T-cell (primary cell): ENCODE results near the gene ZNF699. TPM values are rescaled to one million over a fixed set of nuclear protein-coding genes. Genes with fewer than 3 reads are reported as not detected.
"Not testable (repeated sequence)": the region's sequence is repeated elsewhere in the genome, so short reads cannot be mapped to it uniquely, and the experiment has no call there.

Experiments used
- ATAC-seq, 4 experiments: fragments of 200-7000 bp in 3 of 4; fragments of 150-1000 bp in 1 of 4; cut with Tn5 transposase; replicated peaks in 1 of 4; 1 replicate in 3 of 4; 2 replicates in 1 of 4; pipeline ENCODE4 v1.10.0; 2021; ENCODE audit warnings: moderate library complexity in 3 of 4, mild to moderate bottlenecking in 2 of 4, moderate number of reproducible peaks in 1 of 4
- CTCF ChIA-PET, 2 donors: fragments of 300-600 bp; sonication (Branson Sonifier 250); formaldehyde crosslinking; loops; one replicate each; lab custom pipeline; 2022; ENCODE audit warnings: antibody characterized with exemption in 2 of 2; lab: Charles Lee
- POLR2A ChIA-PET, 2 donors: fragments of 300-600 bp; sonication (Branson Sonifier 250); formaldehyde crosslinking; loops; one replicate each; lab custom pipeline; 2022; ENCODE audit warnings: antibody characterized with exemption in 2 of 2; lab: Charles Lee
- DNase-seq, 35 experiments: peaks; one replicate each; pipeline versions ENCODE4 v3.0.0 to v3.0.0-alpha.2; 2013 to 2023
- H3K27ac ChIP-seq: one replicate; pipeline ENCODE4 v1.5.1; 2013; ENCODE audit warnings: low read length
- H3K27me3 ChIP-seq, 2 experiments: replicated peaks in 1 of 2; 1 replicate in 1 of 2; 2 replicates in 1 of 2; pipeline versions ENCODE4 v1.6.1 to v1.7.0; 2013; ENCODE audit warnings: low read length in 1 of 2, mixed read lengths in 1 of 2; ENCODE audit not compliant: control insufficient read depth in 2 of 2, insufficient read depth in 2 of 2; ENCODE audit errors: extremely low read depth in 1 of 2
- H3K36me3 ChIP-seq, 2 donors: 1 replicate in 1 of 2; 2 replicates in 1 of 2; pipeline versions ENCODE4 v1.6.1 to v1.7.0; 2013; ENCODE audit warnings: low read length in 1 of 2; ENCODE audit not compliant: control insufficient read depth in 2 of 2, insufficient read depth in 1 of 2; ENCODE audit errors: extremely low read depth in 1 of 2
- H3K4me1 ChIP-seq, 2 experiments: 1 replicate in 1 of 2; 2 replicates in 1 of 2; pipeline versions ENCODE4 v1.6.1 to v1.7.0; 2013; ENCODE audit warnings: low read length in 2 of 2, mixed read lengths in 1 of 2; ENCODE audit not compliant: insufficient read depth in 2 of 2, control insufficient read depth in 1 of 2; ENCODE audit errors: extremely low read depth in 1 of 2
- H3K4me3 ChIP-seq, 2 donors: 1 replicate in 1 of 2; 2 replicates in 1 of 2; pipeline versions ENCODE4 v1.5.1 to v1.7.0; 2013; ENCODE audit warnings: mild to moderate bottlenecking in 2 of 2, low read length in 1 of 2, moderate library complexity in 1 of 2; ENCODE audit not compliant: control insufficient read depth in 1 of 2; ENCODE audit errors: extremely low read depth in 1 of 2
- H3K9me3 ChIP-seq: 2 replicates; pipeline ENCODE4 v1.7.0; 2013
- H3K27ac Mint-ChIP-seq, 2 donors: one replicate each; pipeline ENCODE4 v1.8.0; 2020 to 2021; ENCODE audit warnings: mild to moderate bottlenecking in 2 of 2, mixed read lengths in 2 of 2
- H3K27me3 Mint-ChIP-seq, 2 donors: one replicate each; pipeline ENCODE4 v1.8.0; 2021 to 2022; ENCODE audit warnings: mixed read lengths in 2 of 2
- H3K36me3 Mint-ChIP-seq: one replicate; pipeline ENCODE4 v1.8.0; 2021; ENCODE audit warnings: mixed read lengths
- H3K4me1 Mint-ChIP-seq, 3 donors: one replicate each; pipeline ENCODE4 v1.8.0; 2020 to 2022; ENCODE audit warnings: mixed read lengths in 3 of 3, mild to moderate bottlenecking in 1 of 3
- H3K4me3 Mint-ChIP-seq, 3 donors: one replicate each; pipeline ENCODE4 v1.8.0; 2020 to 2022; ENCODE audit warnings: mild to moderate bottlenecking in 3 of 3, mixed read lengths in 3 of 3, moderate library complexity in 3 of 3
- H3K9me3 Mint-ChIP-seq, 3 donors: one replicate each; pipeline ENCODE4 v1.8.0; 2020 to 2022; ENCODE audit warnings: mixed read lengths in 3 of 3
- WGBS: methylation state at CpG from one replicate; pipeline ENCODE4 v1.1.5; 2013; ENCODE audit warnings: missing lambda C conversion rate; ENCODE audit not compliant: insufficient coverage; 5-methylcytosine and 5-hydroxymethylcytosine counted together
- total RNA-seq, 35 experiments: library from RNA in 6 of 35; stranded (reverse) in 6 of 35; fragments of 120-200 nt in 1 of 35; gene quantifications; one replicate each; pipeline versions ENCODE4 v1.2.1 to v1.2.4 and lab custom pipeline; 2013 to 2026

ZNF699 gene
- total RNA-seq, 5 donors from 2014 or later (not counting 1 experiment from before 2014, with no cell fraction given), result 11.3 to 23.0 (median 17.9) TPM

DNA sequence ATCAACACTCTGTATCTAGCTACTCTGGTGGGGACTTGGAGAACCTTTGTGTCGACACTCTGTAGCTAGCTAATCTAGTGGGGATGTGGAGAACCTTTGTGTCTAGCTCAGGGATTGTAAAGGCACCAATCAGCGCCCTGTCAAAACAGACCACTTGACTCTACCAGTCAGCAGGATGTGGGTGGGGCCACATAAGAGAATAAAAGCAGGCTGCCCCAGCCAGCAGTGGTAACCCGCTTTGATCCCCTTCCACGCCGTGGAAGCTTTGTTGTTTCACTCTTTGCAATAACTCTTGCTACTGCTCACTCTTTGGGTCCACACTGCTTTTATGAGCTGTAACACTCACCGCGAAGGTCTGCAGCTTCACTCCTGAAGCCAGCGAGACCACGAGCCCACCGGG, 12.6 kb upstream of the ZNF699 start:
- ATAC-seq, H3K4me3 ChIP-seq, H3K36me3 ChIP-seq, H3K27me3 ChIP-seq, POLR2A ChIA-PET, H3K27ac Mint-ChIP-seq, H3K9me3 ChIP-seq, H3K27me3 Mint-ChIP-seq, DNase-seq, H3K27ac ChIP-seq: not testable (repeated sequence)
- WGBS, result 96% methylated on average over 5 of the region's 10 CpGs
- peaks cover 4 to 21% of the 10 kb centered on the region in 2 experiments for H3K4me1 ChIP-seq
- H3K4me3 Mint-ChIP-seq, result peak overlapping the region; percentile 63 to 90 (median 84)
- CTCF ChIA-PET, result interaction anchor here in 1 of 2 donors (0.6 kb wide), 1 partner anchor 636 kb away, joined by 3 read pairs; no protein-coding TSS in a partner anchor
- H3K9me3 Mint-ChIP-seq, result peaks cover 0 to 24% (median 16%) of the 10 kb centered on the region in 3 donors
- H3K4me1 Mint-ChIP-seq, result peaks cover 25 to 31% (median 30%) of the 10 kb centered on the region in 3 donors
- H3K36me3 Mint-ChIP-seq, result peaks cover 23% of the 10 kb centered on the region

- not testable (repeated sequence) for H3K27me3 Mint-ChIP-seq
Observed at GRCh38 chr19:9321756-9322155, 12.1 kb upstream of the ZNF699 start.

GRCh38 chr19:9321338-9321737, 11.7 kb upstream of the ZNF699 start:
- Histone ChIP-seq H3K4me1 (peaks cover 4 to 21% of the 10 kb centered on the region in 2 experiments), H3K9me3 (no peaks in the 10 kb centered on the region), H3K27me3 (no peaks in the 10 kb centered on the region), H3K27ac (no peak overlapping the region), H3K4me3 (no peak overlapping the region), H3K36me3 (peaks cover 0 to 5% of the 10 kb centered on the region in 2 donors)
- H3K4me1 Mint-ChIP-seq, result peaks cover 24 to 31% (median 29%) of the 10 kb centered on the region in 3 donors
- ChIA-PET POLR2A (no interaction called here), CTCF (no interaction called here)
- 96% methylated on average over 13 of the region's 23 CpGs for whole genome bisulfite sequencing
- no peak for DNase-seq
- peaks cover 21% of the 10 kb centered on the region for H3K36me3 Mint-ChIP-seq
- no peak overlapping the region for H3K4me3 Mint-ChIP-seq
- peaks cover 0 to 22% (median 16%) of the 10 kb centered on the region in 3 donors for H3K9me3 Mint-ChIP-seq
- no peak overlapping the region for H3K27ac Mint-ChIP-seq
- no peaks in the 10 kb centered on the region for H3K27me3 Mint-ChIP-seq
- no peak for ATAC-seq

More at GRCh38 chr19:9321756-9322155, 12.1 kb upstream of the ZNF699 start:
- H3K4me1 ChIP-seq, result peaks cover 4 to 21% of the 10 kb centered on the region in 2 experiments
- H3K9me3 Mint-ChIP-seq, result peaks cover 0 to 24% (median 16%) of the 10 kb centered on the region in 3 donors
- WGBS, result 100% methylated on average over 1 of the region's 14 CpGs
- H3K36me3 ChIP-seq, CTCF ChIA-PET, DNase-seq, POLR2A ChIA-PET, ATAC-seq, H3K27ac ChIP-seq, H3K4me3 Mint-ChIP-seq, H3K4me3 ChIP-seq, H3K27me3 ChIP-seq, H3K9me3 ChIP-seq, H3K27ac Mint-ChIP-seq: not testable (repeated sequence)
- H3K36me3 Mint-ChIP-seq, result peaks cover 23% of the 10 kb centered on the region
- peaks cover 25 to 31% (median 30%) of the 10 kb centered on the region in 3 donors for H3K4me1 Mint-ChIP-seq

DNA sequence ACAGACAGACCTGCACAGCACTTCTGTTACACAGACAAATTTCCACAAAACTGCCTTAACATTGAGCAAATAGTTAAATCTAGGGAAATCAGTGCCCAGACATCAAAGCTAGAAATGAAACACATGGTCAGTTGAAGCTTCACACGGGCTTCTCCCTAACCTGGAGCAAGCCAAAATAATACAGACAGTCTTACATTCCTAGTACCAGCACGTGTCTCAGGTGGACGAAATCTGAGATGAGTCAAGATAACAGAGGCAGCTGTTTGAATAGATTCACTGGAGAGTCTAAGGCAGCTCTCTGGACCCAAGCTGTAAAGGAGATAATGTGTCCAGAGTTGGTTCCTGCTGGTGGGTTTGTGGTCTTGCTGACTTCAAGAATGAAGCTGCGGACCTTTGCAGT, 4.1 kb upstream of the ZNF699 start:
- WGBS, result 100% methylated on average over 1 of the region's 4 CpGs
- no peaks in the 10 kb centered on the region for H3K27me3 Mint-ChIP-seq
- POLR2A ChIA-PET, result no interaction called here

DNA sequence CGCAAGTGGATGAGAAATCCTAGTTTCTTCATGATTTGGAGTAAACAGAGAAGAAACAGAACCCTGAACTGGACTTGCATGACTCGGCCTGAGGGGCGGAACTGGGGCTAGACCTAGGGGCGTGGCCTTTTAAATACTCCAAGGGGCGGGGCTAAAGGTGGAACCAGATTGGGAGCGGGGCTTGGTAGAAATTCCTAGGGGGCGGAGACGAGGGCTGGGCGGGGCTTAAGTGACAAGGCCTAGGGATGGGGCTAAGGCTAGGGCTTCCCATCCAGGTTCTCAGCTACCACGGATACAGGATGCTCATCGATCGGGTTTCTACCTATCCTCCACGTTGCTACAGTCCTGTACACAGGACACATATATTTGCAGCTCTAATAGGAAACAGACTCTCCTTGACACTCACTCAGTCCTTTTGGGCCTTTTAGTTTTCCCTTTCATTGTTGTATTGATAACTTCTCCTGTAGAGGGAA, 372 bp upstream of the ZNF699 start:
- H3K36me3 Mint-ChIP-seq, result peaks cover 18% of the 10 kb centered on the region
- Histone ChIP-seq H3K9me3 (no peaks in the 10 kb centered on the region), H3K27me3 (no peaks in the 10 kb centered on the region), H3K36me3 (peaks cover 0 to 5% of the 10 kb centered on the region in 2 donors), H3K4me3 (peak overlapping the region; percentile 80 to 97), H3K4me1 (peaks cover 9 to 17% of the 10 kb centered on the region in 2 experiments), H3K27ac (peak overlapping the region; percentile 74)
- DNase-seq, result no peak
- WGBS, result 0% methylated on average over 5 of the region's 13 CpGs
- H3K27me3 Mint-ChIP-seq, result no peaks in the 10 kb centered on the region
- H3K9me3 Mint-ChIP-seq, result peaks cover 0 to 18% (median 4%) of the 10 kb centered on the region in 3 donors
- ChIA-PET POLR2A (interaction anchor here in 1 of 2 donors (0.6 kb wide), 1 partner anchor 14 kb away, joined by 3 read pairs; no protein-coding TSS in a partner anchor), CTCF (interaction anchor here in 1 of 2 donors (1.6 kb wide), 1 partner anchor 14 kb away, joined by 4 read pairs; the partner anchor contains the start of gene ZNF559)
- peaks cover 29 to 35% (median 34%) of the 10 kb centered on the region in 3 donors for H3K4me1 Mint-ChIP-seq
- ATAC-seq, result peak; percentile 61 to 68 (median 63)
- H3K4me3 Mint-ChIP-seq, result peak overlapping the region; percentile 87 to 89 (median 88)
- peak overlapping the region; percentile 89 to 95 for H3K27ac Mint-ChIP-seq

More for the DNA sequence above, 4.1 kb upstream of the ZNF699 start:
- H3K9me3 Mint-ChIP-seq, result peaks cover 9 to 26% (median 16%) of the 10 kb centered on the region in 3 donors
- no peak overlapping the region for H3K4me3 ChIP-seq
- H3K27ac Mint-ChIP-seq, result no peak overlapping the region
- H3K36me3 Mint-ChIP-seq, result peaks cover 13% of the 10 kb centered on the region
- no peak overlapping the region for H3K4me3 Mint-ChIP-seq
- no peaks in the 10 kb centered on the region for H3K9me3 ChIP-seq
- no peak overlapping the region for H3K27ac ChIP-seq
- DNase-seq (no peak), ATAC-seq (no peak)
- H3K27me3 ChIP-seq, result no peaks in the 10 kb centered on the region
- H3K4me1 ChIP-seq, result peaks cover 2 to 5% of the 10 kb centered on the region in 2 experiments
- no peaks in the 10 kb centered on the region for H3K36me3 ChIP-seq
- CTCF ChIA-PET, result interaction anchor here in 1 of 2 donors (1.3 kb wide), 1 partner anchor 10 kb away, joined by 4 read pairs; no protein-coding TSS in a partner anchor
- H3K4me1 Mint-ChIP-seq, result peaks cover 10 to 19% (median 12%) of the 10 kb centered on the region in 3 donors

DNA sequence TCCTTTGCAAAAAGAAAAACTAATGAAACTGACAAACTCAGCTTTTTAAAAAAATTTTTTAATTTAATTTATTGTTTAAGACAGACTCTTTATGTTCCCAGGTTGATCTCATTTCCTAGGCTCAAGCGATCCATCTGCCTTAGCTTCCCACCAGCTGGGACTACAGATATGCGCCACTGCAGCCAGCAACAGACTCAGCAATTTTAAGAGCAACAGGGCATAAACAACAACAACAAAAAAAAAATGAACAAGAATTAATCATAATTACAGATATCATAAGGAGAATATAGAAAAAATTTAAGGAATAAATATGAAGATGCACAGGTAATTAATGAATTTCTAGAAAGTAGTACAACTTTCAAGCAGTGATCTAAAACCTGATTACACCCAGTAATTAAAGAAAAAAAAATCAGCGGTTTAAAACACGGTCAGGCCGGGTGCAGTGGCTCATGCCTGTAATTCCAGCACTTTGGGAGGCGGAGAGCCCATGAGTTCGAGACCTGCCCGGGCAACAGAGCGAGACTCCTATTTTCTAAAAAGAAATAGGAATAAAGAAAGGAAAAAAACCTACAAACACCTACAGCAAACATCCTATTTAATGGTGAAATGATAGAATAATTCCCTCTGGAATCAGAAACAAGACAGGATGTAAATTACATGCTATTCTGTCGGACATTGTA, 1.4 kb downstream of the ZNF699 start:
- ChIA-PET CTCF (no interaction called here), POLR2A (interaction anchor here in 1 of 2 donors (0.6 kb wide), 1 partner anchor 461 kb away, joined by 3 read pairs; no protein-coding TSS in a partner anchor)
- Histone ChIP-seq H3K36me3 (peaks cover 7 to 22% of the 10 kb centered on the region in 2 donors), H3K9me3 (peaks cover 2% of the 10 kb centered on the region), H3K27ac (no peak overlapping the region), H3K27me3 (no peaks in the 10 kb centered on the region), H3K4me1 (peaks cover 9 to 17% of the 10 kb centered on the region in 2 experiments), H3K4me3 (no peak overlapping the region)
- H3K27ac Mint-ChIP-seq, result peak overlapping the region; percentile 85 to 92
- H3K36me3 Mint-ChIP-seq, result peaks cover 35% of the 10 kb centered on the region
- no peak for DNase-seq
- WGBS, result no CpG with 5 or more reads among the region's 10 CpGs
- H3K4me1 Mint-ChIP-seq, result peaks cover 29 to 37% (median 35%) of the 10 kb centered on the region in 3 donors
- peaks cover 0 to 17% (median 8%) of the 10 kb centered on the region in 3 donors for H3K9me3 Mint-ChIP-seq
- H3K27me3 Mint-ChIP-seq, result no peaks in the 10 kb centered on the region
- peak overlapping the region; percentile 87 to 89 (median 88) for H3K4me3 Mint-ChIP-seq
- ATAC-seq, result no peak
